ENCODE data around the gene CCNYL1.
"Not testable (repeated sequence)": the region's sequence is repeated elsewhere in the genome, so short reads cannot be mapped to it uniquely, and the experiment has no call there.

Gene CCNYL1

DNA sequence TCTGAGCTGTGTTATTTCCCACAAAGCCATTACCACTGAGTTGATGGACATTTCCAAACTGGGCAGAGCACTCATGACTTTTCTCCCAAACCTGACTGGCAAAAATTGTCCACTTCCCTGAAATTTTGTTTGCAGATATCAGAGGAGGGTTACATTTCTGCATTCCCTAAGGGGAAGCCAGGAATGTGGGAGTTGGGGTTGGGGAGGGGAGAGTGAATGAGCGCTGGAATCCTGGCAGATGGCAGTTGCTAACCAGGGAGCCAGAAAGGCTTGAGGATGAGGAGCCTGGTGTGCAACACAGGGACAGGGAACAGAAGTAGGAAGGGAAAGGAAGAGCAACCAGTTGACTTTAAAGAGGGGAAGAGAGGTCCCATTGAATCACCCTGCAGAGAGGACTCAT lies 14.0 kb upstream of the CCNYL1 start:
- Histone ChIP-seq H3K36me3 (ENCODE audit: control insufficient read depth, insufficient read depth, low read length) (no peaks in the 10 kb centered on the region), H3K4me3 (ENCODE audit: insufficient read depth, low read depth, low read length) (no peak overlapping the region), H3K9me3 (ENCODE audit: control insufficient read depth, low read length) (no peaks in the 10 kb centered on the region), H3K4me1 (ENCODE audit: control insufficient read depth, insufficient read depth, low read length) (no peaks in the 10 kb centered on the region), H3K27ac (ENCODE audit: insufficient read depth, low read depth, low read length, poor library complexity, severe bottlenecking) (no peak overlapping the region), H3K27me3 (ENCODE audit: control insufficient read depth, insufficient read depth, low read length, poor library complexity, severe bottlenecking) (no peaks in the 10 kb centered on the region)
- 92 to 95% methylated on average over 1 of the region's 1 CpG for WGBS, 2 experiments

DNA sequence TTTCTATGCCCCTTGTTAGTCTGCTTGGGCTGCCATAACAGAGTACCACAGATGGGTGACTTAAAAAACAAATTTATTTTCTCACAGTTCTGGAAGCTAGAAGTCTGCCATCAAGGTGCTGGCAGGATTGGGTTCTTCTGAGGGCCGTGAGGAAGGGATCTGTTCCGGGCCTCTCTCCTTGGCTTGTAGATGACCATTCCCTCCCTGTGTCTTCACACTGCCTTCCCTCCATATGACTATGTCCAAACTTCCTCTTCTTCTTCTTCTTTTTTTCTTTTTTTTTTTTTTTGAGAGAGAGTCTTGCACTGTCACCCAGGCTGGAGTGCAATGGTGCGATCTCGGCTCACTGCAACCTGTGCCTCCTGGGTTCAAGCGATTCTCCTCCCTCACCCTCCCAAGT lies 13.1 kb upstream of the CCNYL1 start:
- no peaks in the 10 kb centered on the region for H3K36me3 ChIP-seq (ENCODE audit: control insufficient read depth, insufficient read depth, low read length)
- no peaks in the 10 kb centered on the region for H3K9me3 ChIP-seq (ENCODE audit: control insufficient read depth, low read length)
- H3K4me1 ChIP-seq (ENCODE audit: control insufficient read depth, insufficient read depth, low read length), result no peaks in the 10 kb centered on the region
- 90 to 96% methylated on average over 5 of the region's 5 CpGs for WGBS, 2 experiments
- H3K27ac ChIP-seq (ENCODE audit: insufficient read depth, low read depth, low read length, poor library complexity, severe bottlenecking), result no peak overlapping the region
- no peaks in the 10 kb centered on the region for H3K27me3 ChIP-seq (ENCODE audit: control insufficient read depth, insufficient read depth, low read length, poor library complexity, severe bottlenecking)
- no peak overlapping the region for H3K4me3 ChIP-seq (ENCODE audit: insufficient read depth, low read depth, low read length)

DNA sequence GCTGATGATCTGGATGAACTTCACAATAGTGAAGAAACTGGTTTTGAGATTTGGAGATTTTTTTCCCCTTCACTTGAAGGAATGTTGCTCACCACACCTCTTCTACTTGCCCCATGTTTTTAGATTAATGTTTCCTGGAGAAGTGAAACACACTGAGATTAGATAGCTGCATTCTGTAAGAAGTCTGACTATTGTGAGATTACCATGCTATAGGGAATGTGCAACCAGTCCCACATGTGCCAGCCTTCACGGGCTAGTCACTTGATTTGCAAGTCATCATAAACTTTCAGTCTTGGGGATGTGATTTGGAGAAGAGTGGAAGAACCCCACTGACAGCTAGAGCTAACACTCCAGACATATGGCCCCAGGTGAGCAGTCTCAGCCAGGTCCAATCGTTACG lies 7.4 kb upstream of the CCNYL1 start:
- 91 to 95% methylated on average over 3 of the region's 3 CpGs for WGBS, 2 experiments
- H3K4me1 ChIP-seq (ENCODE audit: control insufficient read depth, insufficient read depth, low read length), result no peaks in the 10 kb centered on the region

DNA sequence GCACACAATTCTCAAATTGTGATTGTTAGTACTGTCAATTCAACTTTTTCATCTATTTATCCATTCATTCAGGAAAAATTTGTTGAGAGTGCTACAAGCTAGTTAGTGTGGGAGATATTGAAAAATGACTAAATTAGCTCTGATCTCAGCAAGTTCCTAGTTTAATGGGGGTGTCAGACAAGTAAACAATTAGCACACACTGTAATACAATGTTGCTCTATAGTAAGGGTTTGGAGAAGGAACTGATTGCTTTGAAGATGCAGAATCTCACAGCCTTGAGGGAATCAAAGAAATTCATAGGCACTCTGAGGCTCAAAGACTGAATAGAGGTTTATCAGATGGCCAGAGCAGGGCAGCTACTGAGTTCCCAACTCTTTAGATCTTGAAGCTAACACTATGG lies 6.8 kb upstream of the CCNYL1 start:
- H3K4me1 ChIP-seq (ENCODE audit: control insufficient read depth, insufficient read depth, low read length), result no peaks in the 10 kb centered on the region
- H3K27me3 ChIP-seq (ENCODE audit: control insufficient read depth, insufficient read depth, low read length, poor library complexity, severe bottlenecking), result no peaks in the 10 kb centered on the region
- no peak overlapping the region for H3K27ac ChIP-seq (ENCODE audit: insufficient read depth, low read depth, low read length, poor library complexity, severe bottlenecking)
- no peak overlapping the region for H3K4me3 ChIP-seq (ENCODE audit: insufficient read depth, low read depth, low read length)
- no peaks in the 10 kb centered on the region for H3K9me3 ChIP-seq (ENCODE audit: control insufficient read depth, low read length)
- no peaks in the 10 kb centered on the region for H3K36me3 ChIP-seq (ENCODE audit: control insufficient read depth, insufficient read depth, low read length)

More for the DNA sequence above, 7.4 kb upstream of the CCNYL1 start:
- H3K36me3 ChIP-seq (ENCODE audit: control insufficient read depth, insufficient read depth, low read length), result no peaks in the 10 kb centered on the region
- no peaks in the 10 kb centered on the region for H3K9me3 ChIP-seq (ENCODE audit: control insufficient read depth, low read length)
- H3K27ac ChIP-seq (ENCODE audit: insufficient read depth, low read depth, low read length, poor library complexity, severe bottlenecking), result no peak overlapping the region
- no peak overlapping the region for H3K4me3 ChIP-seq (ENCODE audit: insufficient read depth, low read depth, low read length)
- H3K27me3 ChIP-seq (ENCODE audit: control insufficient read depth, insufficient read depth, low read length, poor library complexity, severe bottlenecking), result no peaks in the 10 kb centered on the region

DNA sequence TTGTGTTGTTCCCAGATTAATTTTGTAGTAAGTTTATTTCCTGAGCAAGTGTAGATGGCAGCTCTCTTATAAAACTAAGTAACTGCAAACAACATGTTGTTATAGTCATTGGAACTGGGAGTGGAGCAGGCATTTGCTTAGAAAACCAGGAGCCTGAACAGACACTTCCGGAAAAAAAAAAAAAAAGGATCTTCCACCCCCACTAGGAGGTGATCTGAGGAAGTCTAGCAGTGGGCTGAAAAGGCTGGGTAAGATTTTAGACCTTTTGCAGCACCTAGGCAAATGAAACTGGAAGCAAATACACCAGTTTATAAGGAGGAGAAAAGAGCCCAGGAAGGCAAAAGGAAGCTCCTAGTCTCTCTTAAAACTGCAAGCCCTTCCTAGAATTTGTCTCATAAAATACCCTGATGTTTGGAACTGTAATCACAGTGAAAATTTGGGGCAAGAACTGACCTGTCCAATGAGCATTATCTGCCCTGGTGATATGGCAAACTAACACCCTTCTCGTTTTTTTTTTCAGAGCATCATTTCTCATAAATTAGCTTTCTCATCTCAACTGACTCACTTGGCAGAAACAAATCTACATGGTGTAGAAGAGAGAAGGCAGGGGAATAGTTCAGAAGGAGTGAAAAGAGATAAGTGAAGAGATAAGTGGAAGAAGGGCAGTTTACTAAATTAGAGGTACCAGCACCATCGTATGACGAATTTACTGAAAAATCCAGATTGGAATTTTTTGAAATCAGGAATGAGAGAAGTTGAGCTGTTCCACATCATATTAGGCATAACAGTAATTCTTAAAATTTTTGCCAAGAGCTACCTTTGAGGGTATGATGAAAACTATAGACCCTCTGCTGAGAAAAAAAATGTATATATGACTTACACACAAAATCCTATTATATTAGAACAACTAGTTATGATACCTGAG lies 4.2 kb upstream of the CCNYL1 start:
- Histone ChIP-seq H3K9me3 (ENCODE audit: control insufficient read depth, low read length) (no peaks in the 10 kb centered on the region), H3K4me3 (ENCODE audit: insufficient read depth, low read depth, low read length) (no peak overlapping the region), H3K27me3 (ENCODE audit: control insufficient read depth, insufficient read depth, low read length, poor library complexity, severe bottlenecking) (no peaks in the 10 kb centered on the region), H3K36me3 (ENCODE audit: control insufficient read depth, insufficient read depth, low read length) (no peaks in the 10 kb centered on the region), H3K4me1 (ENCODE audit: control insufficient read depth, insufficient read depth, low read length) (no peaks in the 10 kb centered on the region), H3K27ac (ENCODE audit: insufficient read depth, low read depth, low read length, poor library complexity, severe bottlenecking) (no peak overlapping the region)
- 71 to 81% methylated on average over 3 to 4 of the region's 4 CpGs for WGBS, 2 experiments

DNA sequence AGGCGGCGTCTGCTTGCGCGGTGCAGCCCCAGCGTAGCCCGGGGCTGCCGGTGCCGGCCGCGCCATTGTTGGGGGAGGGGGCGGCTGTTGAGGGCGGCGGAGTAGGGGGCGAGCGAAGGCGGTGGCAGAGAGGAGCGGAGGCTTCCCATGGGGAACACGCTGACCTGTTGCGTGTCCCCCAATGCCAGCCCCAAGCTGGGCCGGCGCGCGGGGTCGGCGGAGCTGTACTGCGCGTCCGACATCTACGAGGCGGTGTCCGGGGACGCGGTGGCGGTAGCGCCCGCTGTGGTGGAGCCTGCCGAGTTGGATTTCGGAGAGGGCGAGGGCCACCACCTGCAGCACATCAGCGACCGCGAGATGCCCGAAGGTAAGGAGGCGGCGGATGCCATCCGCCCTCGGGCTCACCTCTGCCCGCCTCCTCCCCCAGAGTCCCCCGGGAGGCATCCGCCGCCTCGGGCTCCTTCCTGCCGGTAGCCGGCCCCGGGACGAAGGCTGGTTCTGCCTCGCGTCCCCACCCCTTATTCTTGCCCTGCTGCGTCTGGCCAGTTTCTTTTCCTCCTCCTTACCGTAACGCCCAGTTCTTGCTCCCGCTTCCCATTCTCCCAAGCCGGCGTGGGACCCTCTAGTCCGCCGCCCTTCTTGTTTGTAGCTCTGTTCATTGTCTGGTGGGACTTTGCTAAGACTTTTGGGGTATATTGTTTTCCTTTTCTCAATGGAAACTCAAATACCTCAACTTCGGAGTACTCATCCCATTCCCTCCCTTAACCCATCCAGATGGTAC lies 500 bp downstream of the CCNYL1 start:
- 1% methylated on average over 67 of the region's 67 CpGs for WGBS, 2 experiments
- no peaks in the 10 kb centered on the region for H3K9me3 ChIP-seq (ENCODE audit: control insufficient read depth, low read length)
- H3K4me3 ChIP-seq (ENCODE audit: insufficient read depth, low read depth, low read length), result peak overlapping the region; percentile 55
- no peaks in the 10 kb centered on the region for H3K27me3 ChIP-seq (ENCODE audit: control insufficient read depth, insufficient read depth, low read length, poor library complexity, severe bottlenecking)
- no peaks in the 10 kb centered on the region for H3K4me1 ChIP-seq (ENCODE audit: control insufficient read depth, insufficient read depth, low read length)
- peak overlapping the region; percentile 80 for H3K27ac ChIP-seq (ENCODE audit: insufficient read depth, low read depth, low read length, poor library complexity, severe bottlenecking)
- no peaks in the 10 kb centered on the region for H3K36me3 ChIP-seq (ENCODE audit: control insufficient read depth, insufficient read depth, low read length)

DNA sequence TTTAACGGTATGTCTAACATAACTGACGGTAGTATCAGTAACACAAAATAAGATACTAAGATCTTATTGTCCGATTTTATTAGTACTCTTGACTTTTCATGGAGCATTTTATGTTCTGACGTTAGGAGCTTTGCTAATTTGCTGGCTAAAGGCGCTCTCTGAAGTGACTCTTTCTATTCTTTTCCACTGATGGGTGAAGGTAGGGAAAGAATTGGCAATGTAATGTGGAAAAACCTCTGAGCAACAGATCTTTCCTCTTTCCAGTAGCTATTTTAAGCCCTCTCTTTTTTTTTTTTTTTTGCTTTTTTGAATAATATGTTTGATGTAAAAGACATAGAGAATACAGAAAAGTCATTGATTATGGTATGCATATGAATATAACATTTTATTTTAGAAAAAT lies 4.6 kb downstream of the CCNYL1 start:
- Histone ChIP-seq H3K9me3 (ENCODE audit: control insufficient read depth, low read length) (no peaks in the 10 kb centered on the region), H3K4me1 (ENCODE audit: control insufficient read depth, insufficient read depth, low read length) (no peaks in the 10 kb centered on the region), H3K4me3 (ENCODE audit: insufficient read depth, low read depth, low read length) (no peak overlapping the region), H3K27ac (ENCODE audit: insufficient read depth, low read depth, low read length, poor library complexity, severe bottlenecking) (no peak overlapping the region), H3K36me3 (ENCODE audit: control insufficient read depth, insufficient read depth, low read length) (no peaks in the 10 kb centered on the region), H3K27me3 (ENCODE audit: control insufficient read depth, insufficient read depth, low read length, poor library complexity, severe bottlenecking) (no peaks in the 10 kb centered on the region)
- WGBS, 2 experiments, result 95 to 99% methylated on average over 5 of the region's 5 CpGs

DNA sequence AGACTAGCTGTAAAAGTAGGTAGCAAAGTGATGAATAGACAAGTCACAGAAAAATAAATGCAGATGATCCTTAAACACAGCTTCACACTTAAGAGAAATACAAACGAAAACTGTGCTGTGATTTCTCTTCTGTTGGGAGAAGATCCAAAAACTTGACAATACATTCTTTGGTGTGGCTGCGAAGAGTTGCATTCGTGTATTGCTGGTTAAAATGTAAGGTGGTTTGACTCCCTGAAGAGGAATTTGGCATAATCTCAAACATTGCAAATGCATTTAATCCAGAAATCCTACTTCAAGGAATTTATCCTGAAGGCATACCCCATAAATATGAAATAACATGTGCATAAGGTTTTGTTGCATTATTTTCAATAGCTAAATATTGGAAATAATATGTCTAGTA lies 7.1 kb downstream of the CCNYL1 start:
- 90 to 96% methylated on average over 2 to 3 of the region's 3 CpGs for WGBS, 2 experiments
- no peaks in the 10 kb centered on the region for H3K27me3 ChIP-seq (ENCODE audit: control insufficient read depth, insufficient read depth, low read length, poor library complexity, severe bottlenecking)

DNA sequence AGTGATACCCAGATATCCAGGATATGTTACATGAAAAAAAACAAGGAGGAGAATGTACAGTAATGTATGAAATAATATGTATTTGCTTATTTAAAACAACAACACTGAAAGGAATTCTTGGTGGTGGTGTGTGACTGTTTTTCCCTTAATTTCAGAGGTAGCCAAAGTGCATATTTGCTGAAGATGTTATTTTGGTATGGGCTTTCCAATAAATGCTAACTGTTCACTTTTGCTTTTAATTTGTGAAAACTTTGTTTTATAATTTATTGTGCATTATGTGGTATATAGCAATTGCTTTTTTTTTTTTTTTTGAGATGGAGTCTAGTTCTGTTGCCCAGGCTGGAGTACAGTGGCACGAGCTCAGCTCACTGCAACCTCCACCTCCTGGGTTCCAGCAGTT lies 7.6 kb downstream of the CCNYL1 start:
- Histone ChIP-seq H3K9me3 (ENCODE audit: control insufficient read depth, low read length) (no peaks in the 10 kb centered on the region), H3K27me3 (ENCODE audit: control insufficient read depth, insufficient read depth, low read length, poor library complexity, severe bottlenecking) (no peaks in the 10 kb centered on the region), H3K36me3 (ENCODE audit: control insufficient read depth, insufficient read depth, low read length) (no peaks in the 10 kb centered on the region), H3K4me1 (ENCODE audit: control insufficient read depth, insufficient read depth, low read length) (no peaks in the 10 kb centered on the region), H3K4me3 (ENCODE audit: insufficient read depth, low read depth, low read length) (no peak overlapping the region), H3K27ac (ENCODE audit: insufficient read depth, low read depth, low read length, poor library complexity, severe bottlenecking) (no peak overlapping the region)
- WGBS, 2 experiments, result 89 to 93% methylated on average over 1 of the region's 1 CpG

More for the DNA sequence above, 7.1 kb downstream of the CCNYL1 start:
- Histone ChIP-seq H3K27ac (ENCODE audit: insufficient read depth, low read depth, low read length, poor library complexity, severe bottlenecking) (no peak overlapping the region), H3K9me3 (ENCODE audit: control insufficient read depth, low read length) (no peaks in the 10 kb centered on the region), H3K4me3 (ENCODE audit: insufficient read depth, low read depth, low read length) (no peak overlapping the region), H3K4me1 (ENCODE audit: control insufficient read depth, insufficient read depth, low read length) (no peaks in the 10 kb centered on the region), H3K36me3 (ENCODE audit: control insufficient read depth, insufficient read depth, low read length) (no peaks in the 10 kb centered on the region)

DNA sequence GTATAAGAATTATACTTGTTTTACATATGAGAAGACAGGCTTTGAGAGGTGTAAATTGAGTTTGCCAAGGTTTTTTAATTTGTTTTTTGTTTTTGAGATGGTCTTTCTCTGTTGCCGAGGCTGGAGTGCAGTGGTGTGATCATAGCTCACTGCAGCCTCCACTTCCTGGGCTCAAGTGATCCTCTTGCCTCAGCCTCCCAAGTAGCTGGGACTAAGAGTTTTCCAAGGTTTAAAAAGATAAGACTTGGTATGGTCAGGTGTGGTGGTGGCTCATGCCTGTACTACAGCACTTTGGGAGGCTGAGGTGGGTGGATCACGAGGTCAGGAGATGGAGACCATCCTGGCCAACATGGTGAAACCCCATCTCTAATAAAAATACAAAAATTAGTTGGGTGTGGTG lies 8.2 kb downstream of the CCNYL1 start:
- H3K36me3 ChIP-seq (ENCODE audit: control insufficient read depth, insufficient read depth, low read length); H3K4me1 ChIP-seq (ENCODE audit: control insufficient read depth, insufficient read depth, low read length); H3K9me3 ChIP-seq (ENCODE audit: control insufficient read depth, low read length); H3K27ac ChIP-seq (ENCODE audit: insufficient read depth, low read depth, low read length, poor library complexity, severe bottlenecking); H3K27me3 ChIP-seq (ENCODE audit: control insufficient read depth, insufficient read depth, low read length, poor library complexity, severe bottlenecking); H3K4me3 ChIP-seq (ENCODE audit: insufficient read depth, low read depth, low read length): not testable (repeated sequence)
- WGBS, 2 experiments, result 96 to 98% methylated on average over 2 of the region's 2 CpGs
